Lung (tissue), 12 donors: ENCODE measurements around the gene GUCA2A. TPM values are rescaled to one million over a fixed set of nuclear protein-coding genes. Genes with fewer than 3 reads are reported as not detected.

Experiments used
- ATAC-seq: fragments of 200-7000 bp; cut with Tn5 transposase; one replicate; pipeline ENCODE4 v1.9.1; 2020; ENCODE audit warnings: moderate number of reproducible peaks; ENCODE audit not compliant: insufficient read depth, low FRiP score
- DNase-seq, 3 donors: peaks; one replicate each; pipeline ENCODE4 v3.0.0-alpha.2; 2013 to 2017
- H3K27ac ChIP-seq, 2 donors: one replicate each; pipeline ENCODE4 v1.5.1; 2013; ENCODE audit warnings: mild to moderate bottlenecking in 2 of 2, moderate library complexity in 2 of 2, control low read depth in 1 of 2, inconsistent platforms in 1 of 2, low read depth in 1 of 2, low read length in 1 of 2
- H3K27me3 ChIP-seq, 3 donors: one replicate each; pipeline ENCODE4 v1.5.1; 2013; ENCODE audit warnings: low read length in 2 of 3; ENCODE audit not compliant: control insufficient read depth in 3 of 3, insufficient read depth in 3 of 3
- H3K36me3 ChIP-seq, 4 donors: one replicate each; pipeline ENCODE4 v1.5.1; 2013; ENCODE audit warnings: low read length in 4 of 4, mild to moderate bottlenecking in 1 of 4, moderate library complexity in 1 of 4; ENCODE audit not compliant: control insufficient read depth in 4 of 4, insufficient read depth in 4 of 4
- H3K4me1 ChIP-seq, 5 donors: one replicate each; pipeline ENCODE4 v1.5.1; 2013; ENCODE audit warnings: low read length in 5 of 5, mild to moderate bottlenecking in 2 of 5, moderate library complexity in 1 of 5; ENCODE audit not compliant: control insufficient read depth in 5 of 5, insufficient read depth in 5 of 5
- H3K4me3 ChIP-seq: one replicate; pipeline ENCODE4 v1.5.1; 2013; ENCODE audit warnings: mild to moderate bottlenecking, control low read depth, moderate library complexity
- H3K9ac ChIP-seq, 2 donors: one replicate each; pipeline ENCODE4 v1.5.1; 2013; ENCODE audit warnings: low read length in 2 of 2, control low read depth in 1 of 2; ENCODE audit not compliant: insufficient read depth in 1 of 2
- H3K9me3 ChIP-seq, 4 donors: one replicate each; pipeline ENCODE4 v1.5.1; 2013; ENCODE audit warnings: low read length in 3 of 4, mild to moderate bottlenecking in 1 of 4, moderate library complexity in 1 of 4; ENCODE audit not compliant: control insufficient read depth in 4 of 4, insufficient read depth in 3 of 4
- whole genome bisulfite sequencing, 2 donors: extraction: QIAGEN DNeasy Blood & Tissue Kit; methylation state at CpG; one replicate each; pipeline ENCODE4 v1.1.7; 2013; 5-methylcytosine and 5-hydroxymethylcytosine counted together
- polyA plus RNA-seq, 2 donors: library from polyadenylated mRNA; stranded (reverse); fragments of 200-250 nt; gene quantifications; one replicate each; pipeline ENCODE4 v1.2.1, GENCODE V29; 2013
- total RNA-seq, 2 donors: library from RNA; depleted of rRNA in 1 of 2; stranded (reverse); fragments of >200 nt in 1 of 2; gene quantifications; one replicate each; pipeline ENCODE4 v1.2.1, GENCODE V29; 2014 to 2021
- TF ChIP-seq, protein P1 (sequence below): IDR thresholded peaks from 2 replicates; pipeline ENCODE4 v1.5.1; 2012; ENCODE audit warnings: mild to moderate bottlenecking; ENCODE audit errors: control extremely low read depth, extremely low read depth
- donor health status: control.
- donor health status: control.
- donor health status: Bipolar disorder and iron deficiency.
- donor health status: healthy.
- donor health status: DM: yes; HTN: yes; CAD: no.

The GUCA2A gene
- total and polyA plus RNA-seq, 4 donors: 0.28 to 0.29 TPM; not detected in 2

DNA sequence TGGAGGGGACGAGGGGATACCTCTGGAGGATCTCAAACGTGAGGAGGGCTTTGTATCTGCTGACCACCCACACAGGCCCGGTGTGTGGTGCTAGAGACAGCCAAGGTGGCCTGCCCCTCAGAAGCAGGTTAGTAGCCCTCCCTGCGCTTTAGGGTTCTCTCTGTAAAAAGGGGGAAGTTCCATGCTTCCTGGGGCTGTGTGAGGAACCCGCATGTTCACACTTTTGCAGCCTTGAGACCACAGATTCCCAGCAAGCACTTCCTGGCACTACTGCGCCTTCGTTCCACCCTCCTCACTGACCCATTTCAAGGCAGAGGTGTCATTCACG, 19.2 kb downstream of the GUCA2A start:
- Histone ChIP-seq H3K9ac (no peak overlapping the region), H3K27ac (no peak overlapping the region)
- ATAC-seq: no peak

DNA sequence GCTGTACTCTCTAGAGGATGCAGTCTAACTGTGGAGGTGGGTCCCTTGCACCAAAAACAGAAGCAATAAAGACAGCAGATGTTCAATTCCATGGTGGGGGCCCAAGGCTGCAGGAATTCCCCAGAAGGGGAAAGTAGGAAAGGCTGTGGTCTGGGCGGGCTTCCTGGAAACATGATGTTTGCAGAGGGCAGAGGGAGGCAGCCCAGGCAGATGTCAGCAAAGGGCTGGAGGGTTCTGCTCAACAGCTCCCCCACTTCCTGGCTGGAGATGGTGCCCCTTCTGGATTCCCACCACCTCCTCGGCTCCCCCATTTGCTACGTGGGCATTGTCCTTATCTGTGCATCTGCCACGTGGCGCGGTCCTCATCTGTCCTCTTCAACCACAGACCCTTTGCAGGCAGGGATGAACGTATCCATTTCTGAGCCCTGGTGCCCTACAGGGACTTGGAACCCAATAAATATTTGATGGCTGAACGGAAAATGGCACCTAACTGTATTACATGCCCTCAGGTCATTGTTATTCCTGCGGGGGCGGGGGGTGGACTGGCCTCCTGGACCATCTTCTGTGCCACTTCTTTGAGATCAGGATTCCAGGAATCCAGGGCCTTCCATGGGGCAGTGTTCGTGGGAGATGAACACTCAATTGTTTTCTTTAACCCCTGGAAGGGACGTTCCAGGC, 19.7 kb downstream of the GUCA2A start:
- H3K9ac ChIP-seq: no peak overlapping the region
- H3K36me3 ChIP-seq: no peaks in the 10 kb centered on the region
- H3K27me3 ChIP-seq: peaks cover 0 to 9% (median 2%) of the 10 kb centered on the region in 3 donors
- peaks cover 0 to 5% (median 0%) of the 10 kb centered on the region in 5 donors for H3K4me1 ChIP-seq
- TF ChIP-seq, protein P1, sequence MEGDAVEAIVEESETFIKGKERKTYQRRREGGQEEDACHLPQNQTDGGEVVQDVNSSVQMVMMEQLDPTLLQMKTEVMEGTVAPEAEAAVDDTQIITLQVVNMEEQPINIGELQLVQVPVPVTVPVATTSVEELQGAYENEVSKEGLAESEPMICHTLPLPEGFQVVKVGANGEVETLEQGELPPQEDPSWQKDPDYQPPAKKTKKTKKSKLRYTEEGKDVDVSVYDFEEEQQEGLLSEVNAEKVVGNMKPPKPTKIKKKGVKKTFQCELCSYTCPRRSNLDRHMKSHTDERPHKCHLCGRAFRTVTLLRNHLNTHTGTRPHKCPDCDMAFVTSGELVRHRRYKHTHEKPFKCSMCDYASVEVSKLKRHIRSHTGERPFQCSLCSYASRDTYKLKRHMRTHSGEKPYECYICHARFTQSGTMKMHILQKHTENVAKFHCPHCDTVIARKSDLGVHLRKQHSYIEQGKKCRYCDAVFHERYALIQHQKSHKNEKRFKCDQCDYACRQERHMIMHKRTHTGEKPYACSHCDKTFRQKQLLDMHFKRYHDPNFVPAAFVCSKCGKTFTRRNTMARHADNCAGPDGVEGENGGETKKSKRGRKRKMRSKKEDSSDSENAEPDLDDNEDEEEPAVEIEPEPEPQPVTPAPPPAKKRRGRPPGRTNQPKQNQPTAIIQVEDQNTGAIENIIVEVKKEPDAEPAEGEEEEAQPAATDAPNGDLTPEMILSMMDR: no peak
- no peak overlapping the region for H3K4me3 ChIP-seq
- no peak for DNase-seq
- no peaks in the 10 kb centered on the region for H3K9me3 ChIP-seq
- WGBS, 2 donors: 79% methylated on average over 12 of the region's 12 CpGs
- no peak overlapping the region for H3K27ac ChIP-seq
- ATAC-seq: no peak

More for the DNA sequence above, 19.2 kb downstream of the GUCA2A start:
- TF ChIP-seq, protein P1: no peak
- no peaks in the 10 kb centered on the region for H3K9me3 ChIP-seq
- H3K27me3 ChIP-seq: peaks cover 0 to 9% (median 2%) of the 10 kb centered on the region in 3 donors
- 46 to 61% methylated on average over 8 of the region's 8 CpGs for WGBS, 2 donors
- no peak overlapping the region for H3K4me3 ChIP-seq
- H3K36me3 ChIP-seq: no peaks in the 10 kb centered on the region
- no peak for DNase-seq
- H3K4me1 ChIP-seq: peaks cover 0 to 4% (median 0%) of the 10 kb centered on the region in 5 donors

DNA sequence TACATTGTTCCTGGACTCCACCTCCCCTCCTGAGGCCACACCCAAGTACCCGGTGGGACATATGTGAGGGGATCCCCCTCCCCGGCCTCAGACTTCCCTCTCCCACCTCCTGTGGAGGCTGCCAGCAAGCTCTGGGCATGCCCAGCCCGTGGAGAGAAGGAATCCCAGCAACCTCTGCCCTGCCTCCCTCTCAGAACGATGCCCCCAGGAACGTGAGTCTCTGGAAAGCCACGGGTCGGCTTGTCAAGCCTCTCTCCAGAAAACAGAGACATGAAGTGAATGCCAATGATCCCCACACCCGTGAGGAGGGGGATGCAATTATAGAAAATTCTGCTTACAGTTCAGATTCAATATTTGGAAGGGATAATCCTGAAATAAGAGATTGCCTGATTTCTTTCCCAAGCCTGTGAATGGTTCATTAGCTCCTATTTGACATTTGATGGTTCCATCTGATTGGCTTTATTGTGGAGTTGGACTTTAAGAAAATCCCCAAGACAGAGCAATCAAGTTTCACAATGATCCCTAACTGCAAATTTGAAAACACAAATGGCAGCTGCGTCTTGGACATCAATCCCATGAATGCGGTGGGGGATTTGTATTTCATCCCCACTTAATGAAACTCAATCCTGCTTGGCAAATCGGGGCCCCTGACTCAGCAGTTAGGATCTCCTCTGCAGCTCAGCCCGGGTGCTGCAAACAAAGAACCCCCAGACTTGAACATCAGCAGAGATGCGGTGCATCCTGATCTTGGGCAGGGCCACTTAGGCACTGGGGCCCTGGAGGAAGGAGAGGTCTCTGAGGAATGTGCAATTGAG, 20.4 kb downstream of the GUCA2A start:
- no peaks in the 10 kb centered on the region for H3K36me3 ChIP-seq
- peaks cover 0 to 5% (median 0%) of the 10 kb centered on the region in 5 donors for H3K4me1 ChIP-seq
- H3K9me3 ChIP-seq: no peaks in the 10 kb centered on the region
- 61 to 73% methylated on average over 13 of the region's 13 CpGs for WGBS, 2 donors
- ATAC-seq (no peak), DNase-seq (no peak)
- no peak overlapping the region for H3K27ac ChIP-seq
- no peak overlapping the region for H3K9ac ChIP-seq
- no peak overlapping the region for H3K4me3 ChIP-seq
- TF ChIP-seq, protein P1: no peak
- peaks cover 0 to 9% (median 2%) of the 10 kb centered on the region in 3 donors for H3K27me3 ChIP-seq
